HTERT RPE-1 (cell line): ENCODE results near the gene RAC2.

Experiments used
- in situ Hi-C: fragments of 300-500 bp; cut with MboI; formaldehyde crosslinking; loops from 4 replicates; pipeline ENCODE4 v1.14.3; 2020; ENCODE audit warnings: low sequenced_read_pairs

Gene RAC2

DNA sequence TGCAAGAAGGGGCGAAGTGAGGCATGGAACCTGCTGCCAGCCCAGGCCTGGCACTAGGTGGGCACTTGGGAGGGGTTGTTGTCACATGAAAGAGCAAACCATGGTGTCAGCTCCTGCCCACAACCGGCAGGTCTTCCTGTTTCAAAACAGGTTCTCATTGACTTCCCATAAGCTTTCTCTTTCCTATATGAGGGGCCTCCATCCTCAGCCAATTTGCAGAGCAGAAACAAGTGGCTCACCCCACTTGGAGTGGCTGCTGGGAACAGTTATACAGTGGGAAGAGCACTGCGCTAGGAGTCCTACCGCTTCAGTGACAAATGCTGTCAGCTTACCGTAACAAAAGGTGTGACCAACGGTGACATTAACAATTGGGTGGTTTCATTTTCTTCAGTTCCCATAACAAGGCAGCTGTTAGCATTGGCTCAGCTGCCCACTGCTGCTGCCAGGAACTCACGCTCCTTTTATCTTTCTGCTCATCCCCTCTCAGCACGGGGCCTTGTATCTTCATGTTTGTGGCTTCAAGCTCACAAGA is 21.6 kb downstream of the RAC2 start:
- in situ Hi-C loops, result no loop called here

DNA sequence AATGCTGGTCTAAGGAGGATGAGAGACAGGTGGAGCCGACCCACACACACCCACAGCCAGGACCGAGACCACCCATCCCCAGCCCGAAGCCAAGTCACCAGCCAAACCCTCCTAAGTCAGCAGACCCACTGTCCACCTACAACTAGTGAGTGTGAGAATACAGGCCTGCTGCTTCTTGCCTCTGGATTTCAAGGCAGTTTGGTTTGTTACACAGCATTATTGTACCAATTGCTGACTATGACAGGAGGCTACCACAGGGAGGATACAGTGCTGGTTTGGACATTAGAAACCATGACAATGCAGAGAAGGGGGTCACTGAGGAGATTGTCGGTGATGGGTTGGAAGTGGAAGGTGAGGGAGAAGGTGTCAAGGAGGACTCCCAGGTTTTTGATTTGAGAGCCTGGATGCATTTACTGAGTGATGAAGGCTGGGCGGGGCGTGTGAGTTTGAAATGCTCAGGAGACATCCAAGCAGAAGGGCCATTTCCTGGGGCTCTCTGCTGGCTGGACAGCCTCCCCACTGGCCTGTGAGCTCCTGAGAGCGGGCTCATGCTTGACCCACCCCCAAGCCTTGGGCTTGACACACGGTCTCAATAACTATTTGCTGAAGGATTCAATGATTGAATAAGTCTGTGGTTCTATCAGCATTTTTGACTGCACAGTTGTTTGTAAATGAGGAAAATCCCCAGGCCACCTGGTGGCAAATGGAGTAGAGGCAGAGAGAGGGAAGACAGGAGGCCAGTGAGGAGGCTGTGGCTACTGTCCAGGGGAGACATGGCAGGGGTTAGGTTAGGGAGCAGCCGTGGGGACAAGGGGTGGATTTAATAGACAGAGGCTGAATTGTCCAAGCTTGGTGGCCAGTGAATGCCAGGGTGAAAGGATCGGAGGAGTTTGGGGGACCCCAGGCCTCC is 22.4 kb downstream of the RAC2 start:
- in situ Hi-C loops, result no loop called here

DNA sequence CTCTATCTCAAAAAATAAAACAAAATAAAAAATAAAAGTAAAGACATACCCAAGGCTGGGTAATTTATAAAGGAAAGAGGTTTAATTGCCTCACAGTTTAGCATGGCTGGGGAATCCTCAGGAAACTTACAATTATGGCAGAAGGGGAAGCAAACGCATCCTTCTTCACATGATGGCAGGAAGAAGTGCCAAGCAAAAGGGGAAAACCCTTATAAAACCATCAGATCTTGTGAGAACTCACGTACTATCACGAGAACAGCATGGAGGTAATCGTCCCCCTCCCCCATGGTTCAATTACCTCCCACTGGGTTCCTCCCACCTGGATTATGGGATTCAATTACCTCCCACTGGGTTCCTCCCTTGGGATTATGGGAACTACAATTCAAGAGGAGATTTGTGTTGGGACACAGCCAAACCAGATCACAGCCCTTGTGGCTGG is 23.5 kb downstream of the RAC2 start:
- in situ Hi-C loops, result no loop called here

DNA sequence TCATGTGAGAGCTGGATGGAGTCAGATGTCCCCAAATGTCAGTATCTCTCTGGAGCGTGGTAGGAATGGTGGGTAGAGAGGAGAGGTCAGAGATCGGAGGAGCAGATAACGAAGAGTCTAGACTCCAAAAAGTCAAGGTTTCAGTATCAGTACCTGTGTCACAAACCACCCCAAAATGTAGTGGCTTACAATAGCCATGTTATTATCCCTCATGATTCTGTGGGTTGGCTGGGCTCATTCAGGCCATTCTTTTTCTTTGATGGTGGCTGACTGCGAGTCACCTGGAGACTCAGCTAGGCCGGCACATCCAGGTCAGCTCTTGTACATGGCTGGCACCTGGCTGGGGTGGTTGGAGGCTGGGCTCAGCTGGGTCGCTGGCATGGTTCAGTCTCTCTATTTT is 24.5 kb downstream of the RAC2 start:
- in situ Hi-C loops, result no loop called here

DNA sequence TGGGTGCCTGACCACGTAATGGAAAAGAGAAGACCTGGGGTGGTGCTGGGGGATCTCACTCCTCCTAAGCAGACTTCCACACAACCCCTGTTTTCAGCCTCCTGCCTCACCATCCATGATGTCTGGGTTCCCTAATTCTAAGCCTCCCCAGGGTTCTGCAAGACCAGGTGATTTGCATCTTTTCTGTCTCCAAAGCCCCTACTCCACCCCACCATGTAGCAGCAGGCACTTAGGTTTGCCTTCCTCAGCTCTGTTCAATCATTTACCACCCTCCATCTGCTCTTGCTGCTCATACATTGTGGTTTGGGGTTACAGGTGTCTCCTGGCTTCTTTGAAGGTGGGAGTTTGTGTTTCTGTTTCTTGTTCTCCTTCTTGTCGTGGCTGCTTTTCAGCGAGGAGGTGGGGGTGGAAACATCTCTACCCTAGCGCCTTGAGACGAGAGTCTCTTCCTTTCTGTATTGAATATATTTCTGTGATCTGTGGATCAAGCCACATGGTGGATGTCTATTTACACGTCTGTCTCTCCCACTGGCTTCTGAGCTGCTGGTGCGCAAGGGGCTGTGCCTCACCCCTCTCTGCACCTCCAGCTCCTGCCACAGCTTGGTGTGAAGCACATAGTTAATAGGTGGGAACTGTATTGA is 25.2 kb downstream of the RAC2 start:
- in situ Hi-C loops, result no loop called here

DNA sequence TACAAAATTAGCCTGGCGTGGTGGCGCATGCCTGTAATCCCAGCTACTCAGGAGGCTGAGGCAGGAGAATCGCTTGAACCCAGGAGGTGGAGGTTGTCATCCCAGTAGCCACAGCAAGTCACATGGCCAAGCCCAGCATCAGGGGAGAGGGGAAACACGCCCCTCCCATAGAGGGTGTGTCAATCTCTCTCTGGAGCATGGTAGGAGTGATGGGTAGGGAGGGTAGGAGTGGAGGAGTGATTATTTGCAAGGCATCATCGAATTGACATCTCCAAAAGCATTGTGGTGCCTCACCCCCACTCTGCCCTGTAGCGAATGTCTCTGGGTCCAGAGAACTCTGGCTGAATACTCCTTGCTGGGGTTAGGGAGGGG is 25.7 kb downstream of the RAC2 start:
- in situ Hi-C loops, result no loop called here

DNA sequence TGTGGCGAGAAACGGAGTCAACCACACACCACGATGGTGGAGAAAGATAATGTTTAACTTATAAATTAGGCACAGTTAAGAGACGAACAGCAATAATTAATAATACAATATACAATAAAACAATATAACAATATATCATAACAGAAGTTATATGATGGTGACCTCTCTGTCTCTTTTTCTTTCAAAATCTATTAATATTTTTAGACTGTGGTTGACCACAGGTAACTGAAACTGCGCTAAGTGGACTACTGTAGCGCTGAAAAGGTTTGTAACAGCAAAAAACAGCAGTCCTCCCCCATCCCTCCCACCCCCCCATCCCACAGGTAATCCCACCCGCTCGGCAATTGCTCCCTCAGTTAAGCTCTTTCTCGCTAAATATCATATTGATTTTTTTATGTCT is 28.2 kb downstream of the RAC2 start:
- in situ Hi-C loops, result no loop called here

DNA sequence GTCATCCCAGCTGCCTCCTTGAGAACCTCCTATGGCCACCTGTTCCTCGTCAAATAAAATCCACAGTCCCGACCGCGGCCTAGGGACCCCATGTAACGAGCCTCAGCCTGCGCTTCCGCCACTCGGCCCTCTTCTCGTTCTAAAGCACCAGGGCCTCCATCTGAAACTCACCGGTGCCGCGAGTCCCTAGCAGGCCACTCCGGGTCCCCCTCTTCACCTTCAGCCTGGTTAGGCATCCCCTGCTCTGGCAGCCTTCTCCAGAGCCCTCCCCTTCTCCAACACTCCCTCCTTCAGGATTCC is 29.4 kb downstream of the RAC2 start:
- in situ Hi-C loops, result no loop called here

DNA sequence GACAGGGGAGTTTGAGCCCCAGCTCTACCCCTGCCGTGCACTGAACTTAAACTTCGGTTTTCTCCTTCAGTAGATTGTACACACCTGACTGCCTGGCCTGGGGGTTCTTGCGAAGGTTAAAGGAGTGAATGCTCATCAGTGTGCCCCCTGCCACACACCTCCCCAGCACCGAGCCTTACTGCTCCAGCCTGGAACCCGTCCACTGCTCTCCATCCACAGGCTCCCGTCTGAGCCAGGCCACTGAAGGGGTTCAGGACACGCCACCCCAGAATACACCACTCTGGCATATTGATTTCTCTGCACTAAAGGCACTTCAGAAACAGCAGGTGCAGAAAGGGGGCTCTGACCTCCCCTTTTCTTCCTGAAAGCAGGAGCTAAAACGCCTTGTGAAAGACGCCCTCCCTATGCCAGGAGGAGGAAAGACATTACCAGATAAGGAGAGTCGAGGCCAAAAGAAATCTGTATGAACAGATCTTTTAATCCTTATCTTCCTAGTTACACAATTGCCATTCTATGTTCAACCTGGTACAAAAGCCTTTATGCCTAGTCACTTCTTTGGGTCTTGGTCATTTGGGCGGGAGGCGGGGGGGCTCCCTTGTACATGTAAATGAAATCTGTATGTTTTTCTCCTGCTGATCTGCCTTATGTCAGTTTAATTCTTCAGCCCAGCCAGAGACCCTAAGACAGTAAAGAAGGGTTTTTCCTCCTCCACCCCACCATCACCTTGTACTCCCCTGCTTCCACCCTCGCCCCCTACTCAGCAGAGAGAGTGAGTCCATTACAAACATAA is 29.9 kb downstream of the RAC2 start:
- in situ Hi-C loops, result no loop called here

DNA sequence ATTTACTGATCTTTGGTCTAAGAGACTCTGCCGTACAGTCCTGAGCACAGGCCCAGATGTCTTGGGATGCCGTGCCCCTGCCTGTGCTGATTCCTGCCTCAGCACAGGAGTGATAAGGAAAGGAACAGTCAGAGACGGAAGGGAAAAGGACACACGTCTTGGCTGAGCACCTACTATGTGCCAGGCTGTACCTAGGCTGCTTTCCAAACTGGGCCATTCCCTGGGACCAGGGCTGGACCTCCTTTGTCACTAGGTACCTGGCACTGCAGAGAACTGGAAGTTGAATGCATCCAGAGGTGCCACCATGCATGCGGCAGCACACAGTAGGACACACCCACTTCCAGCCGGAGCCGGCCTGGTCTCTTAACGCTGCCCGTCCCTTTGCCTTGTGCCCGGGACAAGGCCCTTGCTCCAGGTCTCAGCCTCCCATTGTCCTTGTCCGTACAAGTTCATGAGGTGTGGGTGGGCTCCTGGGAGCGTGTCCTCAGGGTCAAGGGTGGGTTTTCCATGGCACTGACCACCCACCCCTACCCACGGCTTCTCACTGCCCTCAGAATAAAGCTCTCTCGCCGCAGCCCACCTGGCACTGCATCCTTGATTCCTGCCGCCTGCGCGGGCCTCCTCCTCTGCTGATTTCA is 30.7 kb downstream of the RAC2 start:
- in situ Hi-C loops, result no loop called here

DNA sequence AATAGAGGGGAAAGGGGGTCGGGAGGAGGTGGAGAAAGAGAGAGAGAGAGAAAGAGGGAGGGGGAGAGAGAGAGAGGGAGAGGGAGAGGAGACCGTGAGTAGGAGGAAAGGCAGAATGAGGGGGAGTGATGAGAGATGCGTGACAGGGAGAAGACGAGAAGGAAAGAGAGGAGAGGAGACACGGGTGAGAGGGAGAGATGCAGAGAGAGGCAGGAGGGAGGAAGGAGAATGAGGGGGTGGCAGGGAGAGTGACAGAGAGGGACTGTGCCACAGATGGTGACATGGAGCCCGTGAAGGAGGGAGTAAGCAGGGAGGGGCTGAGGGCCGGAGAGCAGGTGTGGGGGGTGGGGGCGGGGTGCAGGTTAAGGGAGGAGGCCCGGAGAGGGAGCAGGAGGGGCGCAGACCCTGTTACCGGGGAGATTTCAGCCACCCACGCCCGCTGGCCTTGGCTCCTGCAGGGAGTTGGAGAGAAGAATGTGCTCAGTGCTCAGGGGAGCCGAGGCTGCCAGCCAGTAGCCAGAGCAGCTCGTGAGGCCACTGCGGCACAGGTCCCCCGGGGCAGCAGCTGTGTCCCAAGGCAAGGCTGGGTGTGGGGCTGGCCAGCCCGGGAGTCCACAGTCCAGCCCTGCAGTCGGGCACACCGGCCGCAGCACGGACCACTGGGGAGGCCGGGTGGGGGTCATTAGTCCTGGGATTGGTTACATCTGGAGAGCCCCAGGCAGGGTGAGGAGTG is 31.7 kb downstream of the RAC2 start, which contains the start of gene SSTR3:
SSTR3 (minus strand) TSS at position 304 of the 733 bp plus-strand sequence. CDS start 4,674 bp downstream, outside the sequence.
- in situ Hi-C loops, result no loop called here

DNA sequence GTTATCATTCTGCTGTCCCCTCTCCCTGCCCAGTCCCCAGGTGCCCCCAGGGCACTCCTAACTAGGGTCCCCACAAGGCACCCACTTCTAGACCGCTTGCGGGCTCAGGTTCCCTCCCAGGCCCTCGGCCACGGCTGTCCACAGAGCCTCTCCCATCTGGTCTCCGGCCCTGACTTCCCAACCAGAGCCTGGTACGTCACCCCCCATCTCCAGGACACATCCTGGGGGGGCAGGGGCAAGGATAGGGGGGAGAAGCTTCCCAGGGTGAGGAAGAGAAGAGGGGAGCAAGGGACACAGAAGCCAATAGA is 32.2 kb downstream of the RAC2 start:
- in situ Hi-C loops, result no loop called here

DNA sequence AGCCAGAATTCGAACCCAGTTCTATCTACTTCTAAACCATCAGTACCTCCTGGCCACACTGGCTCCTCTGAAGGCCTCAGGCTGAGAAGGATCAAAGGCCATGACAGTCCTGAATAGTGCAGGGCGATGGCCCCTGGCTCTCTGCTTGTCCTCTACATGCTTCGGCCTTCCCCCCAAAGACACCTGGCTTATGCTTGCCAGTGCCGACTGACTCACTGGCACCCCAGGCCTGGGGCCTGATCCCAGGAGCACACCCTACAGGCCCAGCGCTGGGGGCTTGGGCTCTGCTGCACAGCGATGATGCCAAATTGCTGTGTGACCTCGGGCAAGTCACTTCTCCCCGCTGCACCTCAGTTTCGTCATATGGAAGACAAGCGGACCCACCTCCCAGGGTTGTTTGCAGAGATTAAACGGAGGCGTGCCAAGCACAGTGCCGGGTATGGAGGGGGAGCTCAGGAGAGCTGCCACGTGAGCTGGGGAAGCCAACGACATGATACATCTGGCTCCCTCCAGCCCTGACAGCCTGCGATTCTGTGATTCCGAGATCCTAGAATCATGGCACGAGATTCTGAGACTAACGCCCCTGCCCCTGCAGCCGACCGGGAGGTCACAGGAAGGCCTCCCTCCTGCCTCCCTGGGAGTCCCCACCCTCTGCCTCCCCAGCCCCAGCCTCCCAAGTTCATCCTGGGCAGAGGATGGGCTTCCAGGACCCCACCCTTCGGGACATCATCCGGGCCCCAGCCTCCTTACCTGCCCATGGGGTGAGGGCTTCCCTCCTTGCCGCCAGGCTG is 32.8 kb downstream of the RAC2 start:
- in situ Hi-C loops, result no loop called here

DNA sequence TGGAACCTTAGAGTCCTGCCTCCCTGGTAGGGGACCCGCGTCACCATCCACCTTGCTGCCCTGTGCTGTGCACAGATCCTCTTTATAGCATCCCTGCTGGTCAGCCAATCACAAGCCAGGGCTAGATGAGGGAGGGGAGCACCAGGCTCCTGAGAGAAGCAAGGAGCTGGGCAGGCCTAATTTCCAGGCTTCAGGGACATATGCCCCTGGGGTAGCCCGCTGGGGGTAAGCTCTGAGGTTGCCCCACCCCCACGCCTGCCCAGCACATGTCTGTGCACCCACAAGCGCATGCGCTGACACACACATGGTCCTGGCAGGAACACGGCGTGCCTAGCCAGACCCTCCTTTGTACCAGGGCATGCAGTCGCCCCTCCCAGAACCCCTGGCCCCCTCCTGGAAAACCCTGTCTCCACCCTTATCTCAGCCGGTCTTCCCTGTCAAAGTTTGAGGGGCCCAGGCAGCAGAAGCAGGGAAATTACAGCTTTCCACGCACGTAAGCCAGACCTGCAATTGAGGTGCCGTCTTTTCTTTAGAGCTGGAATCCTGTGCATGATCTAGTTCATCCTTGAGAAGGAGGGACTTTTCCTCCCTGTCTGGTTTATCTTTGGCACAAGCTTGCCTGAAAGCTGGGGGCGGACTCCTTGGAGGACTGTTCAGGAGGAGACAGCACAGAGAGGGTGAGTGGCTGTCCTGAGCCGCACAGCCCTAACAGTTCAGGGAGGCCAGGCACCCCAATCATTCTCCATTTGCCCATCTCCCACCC is 33.8 kb downstream of the RAC2 start:
- in situ Hi-C loops, result no loop called here

DNA sequence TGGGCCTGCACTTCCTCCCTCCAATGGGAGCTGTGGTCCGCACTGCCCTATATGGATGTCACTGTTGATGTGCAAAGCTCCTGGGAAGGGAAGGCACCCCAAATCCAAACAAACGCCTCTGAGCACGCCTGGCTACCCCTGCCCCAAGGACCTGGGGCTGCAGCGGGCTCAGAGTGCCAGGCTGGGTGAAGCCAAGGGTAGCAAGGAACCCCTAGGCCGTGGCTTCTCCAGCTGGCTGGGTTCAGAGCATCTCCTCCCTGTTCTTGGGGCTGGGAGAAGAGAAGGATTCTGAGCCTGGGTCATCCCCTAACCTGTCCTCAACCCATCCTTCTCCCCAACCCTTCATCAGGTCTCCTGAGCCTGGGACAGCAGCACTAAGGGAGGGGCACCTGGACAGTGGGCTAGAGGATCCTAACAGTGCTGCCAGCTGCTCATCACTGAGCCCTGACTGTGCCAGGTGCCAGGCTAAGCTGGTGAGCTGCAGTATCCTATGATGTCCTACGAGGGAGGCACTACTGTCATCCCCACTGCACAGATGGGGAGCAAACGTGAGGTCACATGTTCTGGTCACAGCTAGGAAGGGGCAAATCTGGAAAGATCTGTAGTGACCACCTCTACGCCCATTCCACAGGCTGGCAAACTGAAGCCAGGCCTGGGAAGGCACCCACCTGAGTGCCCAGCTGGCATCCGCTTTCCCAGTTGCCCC is 34.8 kb downstream of the RAC2 start:
- in situ Hi-C loops, result no loop called here

DNA sequence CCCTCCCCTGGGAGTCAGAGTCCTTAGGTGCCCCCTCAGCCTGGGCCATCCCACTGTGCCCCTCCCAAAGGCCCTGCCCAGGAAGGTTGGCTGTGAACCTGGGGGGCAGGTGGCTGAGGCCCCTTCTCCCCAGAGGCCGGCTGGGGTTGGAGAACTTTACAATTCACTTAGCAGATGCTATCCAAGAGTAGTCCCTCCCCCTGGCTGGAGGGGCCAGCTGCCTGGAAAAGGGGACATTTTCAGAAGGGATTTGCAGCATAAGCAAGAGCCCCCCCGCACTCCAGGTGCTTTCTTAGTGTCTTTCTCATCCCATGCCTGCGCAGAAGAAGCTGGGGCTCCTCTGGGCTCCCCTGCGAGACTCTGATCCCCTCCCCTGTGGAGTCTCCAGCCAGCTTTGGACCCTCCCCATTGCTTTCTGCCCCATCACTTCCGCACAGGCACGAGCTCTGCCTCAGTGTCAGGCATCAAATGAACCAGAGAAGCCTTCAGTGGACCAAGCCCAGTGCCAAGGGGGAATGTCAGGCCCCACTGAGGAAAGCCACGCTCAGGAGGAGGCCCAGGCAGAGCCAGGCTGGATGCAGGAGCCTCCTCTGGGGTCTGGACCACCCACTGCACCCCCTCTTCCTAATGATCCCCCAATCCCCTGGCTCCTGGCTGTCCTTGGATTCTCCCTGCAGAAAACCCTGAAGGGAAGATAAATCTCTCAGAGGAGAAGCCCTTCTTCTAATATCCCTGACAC is 35.5 kb downstream of the RAC2 start:
- in situ Hi-C loops, result no loop called here

DNA sequence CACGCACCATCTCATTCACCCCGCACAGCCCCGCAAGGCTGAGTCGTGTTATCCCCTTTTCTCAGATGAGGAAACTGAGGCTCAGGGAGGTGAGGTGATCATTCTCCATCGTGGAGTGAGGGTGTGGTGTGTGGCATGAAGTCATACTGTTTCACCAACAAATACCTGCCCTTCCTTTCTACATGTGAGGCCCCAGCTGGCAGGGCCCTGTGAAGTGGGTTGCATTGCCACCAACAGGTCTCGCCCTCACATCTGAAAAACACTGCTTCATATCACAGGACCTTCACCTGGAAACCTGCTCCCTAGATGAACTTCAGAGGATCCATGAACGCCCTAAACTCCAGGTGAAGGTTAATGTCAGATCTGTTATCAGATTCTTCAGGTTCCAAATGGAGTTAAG is 36.1 kb downstream of the RAC2 start:
- in situ Hi-C loops, result no loop called here
